ENCODE measurements around the gene DCDC1.

DNA sequence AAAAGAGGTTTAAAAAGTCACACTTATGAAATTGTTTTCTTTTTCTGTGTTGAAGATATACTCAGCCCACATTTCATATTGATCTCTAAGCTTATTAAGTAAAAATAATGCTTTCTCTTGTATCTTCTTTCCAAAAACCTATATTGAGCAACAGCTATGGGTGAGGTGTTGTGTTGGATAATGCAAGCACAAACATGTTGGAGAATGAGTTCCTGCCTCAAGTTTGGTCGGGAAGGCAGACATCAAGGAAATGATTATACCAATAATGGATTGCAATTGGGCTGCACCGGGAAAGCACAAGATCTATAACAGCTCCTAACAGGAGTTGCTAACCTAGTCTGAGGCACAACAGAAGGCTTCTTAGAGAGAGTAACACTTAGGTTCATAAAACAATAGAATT is 474.5 kb downstream of the DCDC1 start:
- TF ChIP-seq, protein P1, sequence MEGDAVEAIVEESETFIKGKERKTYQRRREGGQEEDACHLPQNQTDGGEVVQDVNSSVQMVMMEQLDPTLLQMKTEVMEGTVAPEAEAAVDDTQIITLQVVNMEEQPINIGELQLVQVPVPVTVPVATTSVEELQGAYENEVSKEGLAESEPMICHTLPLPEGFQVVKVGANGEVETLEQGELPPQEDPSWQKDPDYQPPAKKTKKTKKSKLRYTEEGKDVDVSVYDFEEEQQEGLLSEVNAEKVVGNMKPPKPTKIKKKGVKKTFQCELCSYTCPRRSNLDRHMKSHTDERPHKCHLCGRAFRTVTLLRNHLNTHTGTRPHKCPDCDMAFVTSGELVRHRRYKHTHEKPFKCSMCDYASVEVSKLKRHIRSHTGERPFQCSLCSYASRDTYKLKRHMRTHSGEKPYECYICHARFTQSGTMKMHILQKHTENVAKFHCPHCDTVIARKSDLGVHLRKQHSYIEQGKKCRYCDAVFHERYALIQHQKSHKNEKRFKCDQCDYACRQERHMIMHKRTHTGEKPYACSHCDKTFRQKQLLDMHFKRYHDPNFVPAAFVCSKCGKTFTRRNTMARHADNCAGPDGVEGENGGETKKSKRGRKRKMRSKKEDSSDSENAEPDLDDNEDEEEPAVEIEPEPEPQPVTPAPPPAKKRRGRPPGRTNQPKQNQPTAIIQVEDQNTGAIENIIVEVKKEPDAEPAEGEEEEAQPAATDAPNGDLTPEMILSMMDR (IDR thresholded peaks at IDR 0.05), result no peak
- TF ChIP-seq TCF7L2 (IDR thresholded peaks at IDR 0.05; ENCODE audit: low read depth, low read length) (no peak), POLR2AphosphoS5 (IDR thresholded peaks at IDR 0.05; ENCODE audit: low read depth, low read length) (no peak), SIN3A (IDR thresholded peaks at IDR 0.05; ENCODE audit: borderline replicate concordance, insufficient read depth, low read depth, low read length) (no peak)
- TF ChIP-seq, protein P2, sequence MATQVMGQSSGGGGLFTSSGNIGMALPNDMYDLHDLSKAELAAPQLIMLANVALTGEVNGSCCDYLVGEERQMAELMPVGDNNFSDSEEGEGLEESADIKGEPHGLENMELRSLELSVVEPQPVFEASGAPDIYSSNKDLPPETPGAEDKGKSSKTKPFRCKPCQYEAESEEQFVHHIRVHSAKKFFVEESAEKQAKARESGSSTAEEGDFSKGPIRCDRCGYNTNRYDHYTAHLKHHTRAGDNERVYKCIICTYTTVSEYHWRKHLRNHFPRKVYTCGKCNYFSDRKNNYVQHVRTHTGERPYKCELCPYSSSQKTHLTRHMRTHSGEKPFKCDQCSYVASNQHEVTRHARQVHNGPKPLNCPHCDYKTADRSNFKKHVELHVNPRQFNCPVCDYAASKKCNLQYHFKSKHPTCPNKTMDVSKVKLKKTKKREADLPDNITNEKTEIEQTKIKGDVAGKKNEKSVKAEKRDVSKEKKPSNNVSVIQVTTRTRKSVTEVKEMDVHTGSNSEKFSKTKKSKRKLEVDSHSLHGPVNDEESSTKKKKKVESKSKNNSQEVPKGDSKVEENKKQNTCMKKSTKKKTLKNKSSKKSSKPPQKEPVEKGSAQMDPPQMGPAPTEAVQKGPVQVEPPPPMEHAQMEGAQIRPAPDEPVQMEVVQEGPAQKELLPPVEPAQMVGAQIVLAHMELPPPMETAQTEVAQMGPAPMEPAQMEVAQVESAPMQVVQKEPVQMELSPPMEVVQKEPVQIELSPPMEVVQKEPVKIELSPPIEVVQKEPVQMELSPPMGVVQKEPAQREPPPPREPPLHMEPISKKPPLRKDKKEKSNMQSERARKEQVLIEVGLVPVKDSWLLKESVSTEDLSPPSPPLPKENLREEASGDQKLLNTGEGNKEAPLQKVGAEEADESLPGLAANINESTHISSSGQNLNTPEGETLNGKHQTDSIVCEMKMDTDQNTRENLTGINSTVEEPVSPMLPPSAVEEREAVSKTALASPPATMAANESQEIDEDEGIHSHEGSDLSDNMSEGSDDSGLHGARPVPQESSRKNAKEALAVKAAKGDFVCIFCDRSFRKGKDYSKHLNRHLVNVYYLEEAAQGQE (IDR thresholded peaks at IDR 0.05; ENCODE audit: insufficient read depth in 1 of 2, low read depth in 2 of 2, low read length in 1 of 2), result no peak

Measured in Panc1 (cell line).